Uterus (tissue), 2 donors: ENCODE data around the gene ZNF740.

Source experiments
- CTCF ChIP-seq, 4 experiments: fragments of 200-600 bp in 2 of 4; fragments of 450-650 bp in 2 of 4; sonication (generic) in 2 of 4; IDR thresholded peaks; one replicate each; pipeline ENCODE4 v1.5.1; 2016 to 2019; ENCODE audit warnings: antibody characterized with exemption in 4 of 4, mild to moderate bottlenecking in 2 of 4, moderate library complexity in 1 of 4
- POLR2A ChIP-seq, 2 donors: fragments of 450-650 bp; IDR thresholded peaks; one replicate each; pipeline ENCODE4 v1.6.1; 2016; ENCODE audit warnings: antibody characterized with exemption in 2 of 2, mild to moderate bottlenecking in 1 of 2, moderate library complexity in 1 of 2

- TF ChIP-seq CTCF (IDR thresholded peaks at IDR 0.05), result no peak
- TF ChIP-seq POLR2A (IDR thresholded peaks at IDR 0.05), result no peak
Measured at GRCh38 chr12:53214687-53215455, 34.3 kb downstream of the ZNF740 start.
